Hepatocyte (in vitro differentiated cells): ENCODE measurements around the gene TF.

Experiments used
- CTCF ChIP-seq: fragments of 200-600 bp; sonication (generic); IDR thresholded peaks from 2 replicates; pipeline ENCODE4 v1.5.1; 2016; ENCODE audit warnings: antibody characterized with exemption, mild to moderate bottlenecking; ENCODE audit not compliant: poor library complexity
- EZH2 ChIP-seq: fragments of 200-600 bp; sonication (generic); IDR thresholded peaks from 2 replicates; pipeline ENCODE4 v1.6.1; 2016; ENCODE audit warnings: antibody characterized with exemption, mild to moderate bottlenecking, borderline replicate concordance

GRCh38 chr3:133712017-133712416 lies 34.2 kb upstream of the TF start:
- no peak for TF ChIP-seq CTCF
- TF ChIP-seq EZH2: no peak
